ENCODE data around the gene RAD54L2.
"Not testable (repeated sequence)": the region's sequence is repeated elsewhere in the genome, so short reads cannot be mapped to it uniquely, and the experiment has no call there.

Gene RAD54L2

GRCh38 chr3:51508255-51508654 is 30.3 kb upstream of the RAD54L2 start:
- no peak for DNase-seq (ENCODE audit: low read depth, low spot score)
- TF ChIP-seq POLR2AphosphoS5 (IDR thresholded peaks at IDR 0.05; ENCODE audit: borderline replicate concordance, low read depth, low read length) (no peak), FOXP2 (optimal IDR thresholded peaks at IDR 0.05; ENCODE audit: control extremely low read depth, extremely low read length, insufficient read depth) (no peak), EZH2 (IDR thresholded peaks at IDR 0.05) (no peak)
- H3K4me3 ChIP-seq, result no peak overlapping the region
- H3K9ac ChIP-seq (ENCODE audit: insufficient read length), result no peak overlapping the region
- no peak overlapping the region for H3K27ac ChIP-seq
- H3K36me3 ChIP-seq (ENCODE audit: insufficient read depth, low read length), result no peaks in the 10 kb centered on the region
- H3K9me3 ChIP-seq (ENCODE audit: low read depth, low read length), result no peaks in the 10 kb centered on the region

- Histone ChIP-seq H3K9me3 (ENCODE audit: low read depth, low read length) (no peaks in the 10 kb centered on the region), H3K36me3 (ENCODE audit: insufficient read depth, low read length) (no peaks in the 10 kb centered on the region), H3K27ac (no peak overlapping the region), H3K4me3 (no peak overlapping the region), H3K9ac (ENCODE audit: insufficient read length) (no peak overlapping the region)
- DNase-seq (ENCODE audit: low read depth, low spot score), result no peak
- no peak for TF ChIP-seq FOXP2 (optimal IDR thresholded peaks at IDR 0.05; ENCODE audit: control extremely low read depth, extremely low read length, insufficient read depth)
- TF ChIP-seq POLR2AphosphoS5 (IDR thresholded peaks at IDR 0.05; ENCODE audit: borderline replicate concordance, low read depth, low read length), result no peak
- no peak for TF ChIP-seq EZH2 (IDR thresholded peaks at IDR 0.05)
Observed at GRCh38 chr3:51510996-51511395, 27.5 kb upstream of the RAD54L2 start.

- TF ChIP-seq EZH2 (IDR thresholded peaks at IDR 0.05), result no peak
- no peak for TF ChIP-seq POLR2AphosphoS5 (IDR thresholded peaks at IDR 0.05; ENCODE audit: borderline replicate concordance, low read depth, low read length)
- TF ChIP-seq FOXP2 (optimal IDR thresholded peaks at IDR 0.05; ENCODE audit: control extremely low read depth, extremely low read length, insufficient read depth), result no peak
- Histone ChIP-seq H3K9me3 (ENCODE audit: low read depth, low read length) (no peaks in the 10 kb centered on the region), H3K4me3 (no peak overlapping the region), H3K36me3 (ENCODE audit: insufficient read depth, low read length) (no peaks in the 10 kb centered on the region), H3K9ac (ENCODE audit: insufficient read length) (no peak overlapping the region), H3K27ac (no peak overlapping the region)
- DNase-seq (ENCODE audit: low read depth, low spot score), result no peak
Observed at GRCh38 chr3:51514210-51514609, 24.3 kb upstream of the RAD54L2 start.

- Histone ChIP-seq H3K36me3 (ENCODE audit: insufficient read depth, low read length) (no peaks in the 10 kb centered on the region), H3K27ac (no peak overlapping the region), H3K9me3 (ENCODE audit: low read depth, low read length) (no peaks in the 10 kb centered on the region), H3K4me3 (no peak overlapping the region), H3K9ac (ENCODE audit: insufficient read length) (no peak overlapping the region)
- no peak for TF ChIP-seq EZH2 (IDR thresholded peaks at IDR 0.05)
- no peak for TF ChIP-seq FOXP2 (optimal IDR thresholded peaks at IDR 0.05; ENCODE audit: control extremely low read depth, extremely low read length, insufficient read depth)
- no peak for TF ChIP-seq POLR2AphosphoS5 (IDR thresholded peaks at IDR 0.05; ENCODE audit: borderline replicate concordance, low read depth, low read length)
- DNase-seq (ENCODE audit: low read depth, low spot score), result no peak
Observed at GRCh38 chr3:51519848-51520247, 18.7 kb upstream of the RAD54L2 start.

GRCh38 chr3:51520906-51521730 is 17.4 kb upstream of the RAD54L2 start:
- not testable (repeated sequence) for H3K4me3 ChIP-seq; H3K9me3 ChIP-seq (ENCODE audit: low read depth, low read length); H3K27ac ChIP-seq; DNase-seq (ENCODE audit: low read depth, low spot score); H3K9ac ChIP-seq (ENCODE audit: insufficient read length); H3K36me3 ChIP-seq (ENCODE audit: insufficient read depth, low read length)

GRCh38 chr3:51522273-51522962 is 16.1 kb upstream of the RAD54L2 start:
- no peak for TF ChIP-seq FOXP2 (optimal IDR thresholded peaks at IDR 0.05; ENCODE audit: control extremely low read depth, extremely low read length, insufficient read depth)
- TF ChIP-seq EZH2 (IDR thresholded peaks at IDR 0.05), result no peak
- no peak for TF ChIP-seq POLR2AphosphoS5 (IDR thresholded peaks at IDR 0.05; ENCODE audit: borderline replicate concordance, low read depth, low read length)
- Histone ChIP-seq H3K27ac (no peak overlapping the region), H3K9ac (ENCODE audit: insufficient read length) (no peak overlapping the region), H3K4me3 (no peak overlapping the region), H3K9me3 (ENCODE audit: low read depth, low read length) (no peaks in the 10 kb centered on the region), H3K36me3 (ENCODE audit: insufficient read depth, low read length) (no peaks in the 10 kb centered on the region)
- DNase-seq (ENCODE audit: low read depth, low spot score), result no peak

GRCh38 chr3:51524874-51525273 is 13.6 kb upstream of the RAD54L2 start:
- DNase-seq (ENCODE audit: low read depth, low spot score), result not testable (repeated sequence)

GRCh38 chr3:51530485-51530884 is 8.0 kb upstream of the RAD54L2 start:
- Histone ChIP-seq H3K9ac (ENCODE audit: insufficient read length) (no peak overlapping the region), H3K4me3 (no peak overlapping the region), H3K27ac (no peak overlapping the region), H3K36me3 (ENCODE audit: insufficient read depth, low read length) (no peaks in the 10 kb centered on the region), H3K9me3 (ENCODE audit: low read depth, low read length) (no peaks in the 10 kb centered on the region)
- DNase-seq (ENCODE audit: low read depth, low spot score), result no peak
- TF ChIP-seq EZH2 (IDR thresholded peaks at IDR 0.05) (no peak), POLR2AphosphoS5 (IDR thresholded peaks at IDR 0.05; ENCODE audit: borderline replicate concordance, low read depth, low read length) (no peak), FOXP2 (optimal IDR thresholded peaks at IDR 0.05; ENCODE audit: control extremely low read depth, extremely low read length, insufficient read depth) (no peak)

More at GRCh38 chr3:51524874-51525273, 13.6 kb upstream of the RAD54L2 start:
- H3K36me3 ChIP-seq (ENCODE audit: insufficient read depth, low read length); H3K9me3 ChIP-seq (ENCODE audit: low read depth, low read length); H3K4me3 ChIP-seq; H3K9ac ChIP-seq (ENCODE audit: insufficient read length); H3K27ac ChIP-seq: not testable (repeated sequence)
